ENCODE data around the gene MMP24OS.

MMP24OS gene

GRCh38 chr20:35306931-35307517 lies 29.1 kb upstream of the MMP24OS start:
- DNase-seq (ENCODE audit: low read depth in 2 of 2) = no peak

DNA sequence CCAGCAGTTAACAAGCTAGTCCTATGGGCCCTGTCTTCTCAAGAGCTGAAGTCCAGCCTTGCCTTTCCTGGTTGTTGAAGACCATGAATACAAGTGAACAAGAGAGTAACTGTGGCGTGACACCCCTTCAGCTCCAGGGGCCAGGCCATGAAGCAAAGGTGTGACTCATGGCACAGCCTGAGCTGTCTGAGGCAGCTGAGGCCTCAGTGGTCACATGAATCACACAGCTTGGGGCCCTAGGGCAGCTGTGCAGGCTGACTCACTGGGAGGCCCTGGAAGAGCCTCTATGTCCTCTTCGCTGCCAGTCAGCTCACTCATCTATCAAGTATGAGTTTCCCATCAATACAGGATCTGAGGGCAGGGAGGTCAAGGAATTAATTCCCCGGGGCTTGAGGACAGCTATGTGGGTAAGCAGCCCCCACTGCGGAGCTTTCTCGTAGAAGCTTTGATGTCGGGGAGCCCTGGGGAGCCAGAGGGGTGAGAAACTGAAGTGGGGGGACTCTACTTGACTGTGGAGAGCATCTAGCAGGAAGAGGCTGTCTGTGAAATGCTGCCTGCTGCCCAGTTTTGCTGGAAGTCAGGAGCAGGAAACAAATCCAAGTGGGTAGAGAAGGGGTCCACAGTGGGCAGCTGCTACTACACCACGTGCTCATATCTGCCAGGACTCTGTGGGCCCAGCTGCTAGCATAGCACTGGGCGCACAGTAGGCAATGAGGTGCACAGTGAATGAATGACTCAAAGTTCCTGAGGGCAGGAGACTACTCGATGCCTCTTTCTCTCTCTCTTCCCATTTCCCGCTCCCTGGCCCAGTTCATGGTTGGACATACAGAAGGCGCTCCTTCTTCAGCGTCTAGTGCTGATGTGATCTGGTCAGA lies 28.0 kb upstream of the MMP24OS start:
- DNase-seq (ENCODE audit: low read depth in 2 of 2) = peak; percentile 58 to 78

DNA sequence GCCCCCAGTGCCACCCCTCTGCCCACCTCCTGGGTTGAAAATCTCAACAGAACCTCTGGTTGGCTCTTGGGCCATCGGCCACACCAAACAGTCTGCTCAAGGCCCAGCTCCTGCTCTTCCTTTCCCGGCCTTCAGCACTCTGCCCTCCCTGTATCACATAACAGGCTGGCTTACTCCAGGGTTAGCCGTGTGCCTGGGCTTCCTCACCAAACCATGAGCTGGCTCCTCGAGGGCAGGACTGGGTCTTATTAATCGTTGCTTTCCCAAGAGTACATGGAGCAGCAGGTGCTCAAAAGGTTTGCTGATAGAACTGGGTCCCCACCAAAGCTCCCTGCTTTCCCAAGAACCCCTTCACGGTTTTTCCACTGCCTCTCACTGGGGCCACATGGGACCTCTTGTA lies 27.0 kb upstream of the MMP24OS start:
- DNase-seq (ENCODE audit: low read depth in 2 of 2) = no peak

GRCh38 chr20:35303735-35304491 lies 26.0 kb upstream of the MMP24OS start:
- DNase-seq (ENCODE audit: low read depth in 2 of 2) = peak; percentile 73 to 82

DNA sequence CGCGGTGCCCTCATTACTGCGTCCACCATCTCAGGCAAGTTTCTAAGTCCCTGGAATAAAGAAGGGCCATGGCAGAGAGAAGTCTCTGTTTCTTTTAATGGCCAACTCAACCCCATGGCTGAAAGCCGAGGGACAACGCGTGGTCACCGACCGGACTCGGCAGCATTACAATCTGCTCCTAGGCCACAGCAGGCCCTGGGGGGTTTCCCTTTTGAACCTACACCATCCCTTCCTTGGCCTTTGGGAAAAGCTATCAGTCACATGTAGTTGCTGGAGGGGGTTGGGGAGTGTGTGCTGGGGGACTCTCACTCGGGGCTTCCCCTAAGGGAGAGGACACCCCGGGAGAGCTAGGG lies 25.4 kb upstream of the MMP24OS start:
- no peak for DNase-seq (ENCODE audit: low read depth in 2 of 2)

DNA sequence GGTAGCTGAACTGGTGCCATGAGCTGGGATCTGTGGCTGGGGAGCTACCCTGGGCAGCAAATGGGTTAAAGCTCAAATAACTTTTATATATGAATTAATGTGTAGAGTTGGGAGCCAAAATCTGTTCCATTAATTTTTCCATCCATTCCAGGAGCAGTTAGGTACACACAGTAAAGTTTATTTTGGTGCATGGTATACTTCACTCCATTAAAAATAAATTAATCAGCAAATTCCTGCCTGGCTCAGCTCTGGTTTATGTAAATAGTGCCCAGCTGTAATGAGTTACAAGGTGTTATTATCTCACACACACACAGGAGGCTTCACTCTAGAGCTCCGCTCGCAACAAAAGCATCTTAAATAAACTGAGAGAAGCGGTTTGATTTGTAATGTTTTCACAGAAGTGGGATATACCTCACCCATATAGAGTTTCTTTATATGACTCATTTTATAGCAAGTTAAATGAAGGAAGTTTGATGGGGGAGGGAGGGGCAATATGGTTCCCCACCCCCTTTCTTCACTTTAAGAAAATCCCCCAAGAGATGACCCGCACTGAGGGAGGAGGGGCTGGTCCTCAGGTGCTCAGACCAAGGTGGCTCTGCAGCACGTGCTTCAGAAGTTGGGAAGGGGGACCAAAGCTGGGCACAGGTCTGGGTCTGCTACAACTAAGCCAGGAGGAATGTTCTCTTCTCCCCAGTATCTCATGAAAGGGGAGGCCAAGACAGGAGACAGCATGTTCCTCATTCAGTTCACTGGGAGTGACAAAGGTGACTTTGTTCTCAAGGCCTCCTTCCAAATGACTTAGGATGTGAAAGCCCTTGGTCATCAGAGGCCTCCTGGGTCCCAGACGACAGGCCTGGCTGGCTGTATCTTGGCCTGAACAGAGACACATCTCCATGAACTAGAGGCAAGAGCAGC lies 24.8 kb upstream of the MMP24OS start:
- DNase-seq (ENCODE audit: low read depth in 2 of 2) = no peak

GRCh38 chr20:35301426-35301825 lies 23.5 kb upstream of the MMP24OS start:
- DNase-seq (ENCODE audit: low read depth in 2 of 2) = no peak

- no peak for DNase-seq (ENCODE audit: low read depth in 2 of 2)
These were observed 22.7 kb upstream of the MMP24OS start for GRCh38 chr20:35300469-35301262.

GRCh38 chr20:35299780-35300179 lies 21.9 kb upstream of the MMP24OS start:
- no peak for DNase-seq (ENCODE audit: low read depth in 2 of 2)

DNA sequence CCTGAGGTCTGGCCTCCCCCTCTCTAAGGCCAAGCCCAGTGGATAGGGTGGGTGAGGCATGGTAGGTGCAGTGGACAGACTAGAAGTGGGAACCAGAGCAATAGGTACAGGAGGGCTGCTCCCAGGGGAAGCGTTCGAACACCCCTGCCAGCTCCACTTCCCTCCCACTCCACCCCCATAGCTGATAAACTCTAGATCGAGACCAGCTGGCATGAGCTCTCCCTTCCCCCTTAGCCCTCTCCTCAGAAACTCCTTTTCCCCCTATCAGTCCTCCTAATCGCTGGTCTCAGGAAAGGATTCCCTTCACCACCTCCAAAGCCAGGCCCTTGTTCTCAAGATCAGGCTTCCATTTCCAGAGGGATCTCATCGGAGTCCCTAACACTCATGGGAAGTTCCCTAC lies 20.3 kb upstream of the MMP24OS start:
- DNase-seq (ENCODE audit: low read depth in 2 of 2) = no peak

DNA sequence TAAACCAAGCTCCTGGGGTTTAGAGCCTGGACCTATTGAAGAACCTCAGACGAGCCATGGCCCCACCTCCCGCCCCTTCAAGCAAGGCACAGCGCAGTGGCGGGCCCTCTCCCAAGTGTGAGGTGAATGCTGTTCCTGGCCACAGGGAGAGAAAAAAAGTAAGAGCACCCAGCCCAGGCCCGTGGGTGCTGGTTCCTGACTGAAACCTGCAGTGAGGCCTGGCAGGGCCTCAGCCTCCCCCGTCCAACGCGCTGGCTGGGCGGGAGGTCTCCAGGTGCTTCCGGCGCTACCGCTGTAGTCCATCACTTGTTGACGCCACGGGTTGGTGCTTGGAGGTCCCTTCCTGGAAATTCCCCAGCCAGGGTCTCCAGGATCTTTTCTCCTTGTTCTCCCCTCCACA lies 19.8 kb upstream of the MMP24OS start:
- DNase-seq (ENCODE audit: low read depth in 2 of 2) = no peak

- DNase-seq (ENCODE audit: low read depth in 2 of 2) = no peak
These were observed 19.2 kb upstream of the MMP24OS start for GRCh38 chr20:35297155-35297554.

GRCh38 chr20:35296101-35296554 lies 18.2 kb upstream of the MMP24OS start:
- no peak for DNase-seq (ENCODE audit: low read depth in 2 of 2)

GRCh38 chr20:35295674-35296073 lies 17.8 kb upstream of the MMP24OS start:
- no peak for DNase-seq (ENCODE audit: low read depth in 2 of 2)

- no peak for DNase-seq (ENCODE audit: low read depth in 2 of 2)
These were observed 17.1 kb upstream of the MMP24OS start for GRCh38 chr20:35295058-35295457.

- no peak for DNase-seq (ENCODE audit: low read depth in 2 of 2)
These were observed 16.4 kb upstream of the MMP24OS start for GRCh38 chr20:35294293-35294685.

DNA sequence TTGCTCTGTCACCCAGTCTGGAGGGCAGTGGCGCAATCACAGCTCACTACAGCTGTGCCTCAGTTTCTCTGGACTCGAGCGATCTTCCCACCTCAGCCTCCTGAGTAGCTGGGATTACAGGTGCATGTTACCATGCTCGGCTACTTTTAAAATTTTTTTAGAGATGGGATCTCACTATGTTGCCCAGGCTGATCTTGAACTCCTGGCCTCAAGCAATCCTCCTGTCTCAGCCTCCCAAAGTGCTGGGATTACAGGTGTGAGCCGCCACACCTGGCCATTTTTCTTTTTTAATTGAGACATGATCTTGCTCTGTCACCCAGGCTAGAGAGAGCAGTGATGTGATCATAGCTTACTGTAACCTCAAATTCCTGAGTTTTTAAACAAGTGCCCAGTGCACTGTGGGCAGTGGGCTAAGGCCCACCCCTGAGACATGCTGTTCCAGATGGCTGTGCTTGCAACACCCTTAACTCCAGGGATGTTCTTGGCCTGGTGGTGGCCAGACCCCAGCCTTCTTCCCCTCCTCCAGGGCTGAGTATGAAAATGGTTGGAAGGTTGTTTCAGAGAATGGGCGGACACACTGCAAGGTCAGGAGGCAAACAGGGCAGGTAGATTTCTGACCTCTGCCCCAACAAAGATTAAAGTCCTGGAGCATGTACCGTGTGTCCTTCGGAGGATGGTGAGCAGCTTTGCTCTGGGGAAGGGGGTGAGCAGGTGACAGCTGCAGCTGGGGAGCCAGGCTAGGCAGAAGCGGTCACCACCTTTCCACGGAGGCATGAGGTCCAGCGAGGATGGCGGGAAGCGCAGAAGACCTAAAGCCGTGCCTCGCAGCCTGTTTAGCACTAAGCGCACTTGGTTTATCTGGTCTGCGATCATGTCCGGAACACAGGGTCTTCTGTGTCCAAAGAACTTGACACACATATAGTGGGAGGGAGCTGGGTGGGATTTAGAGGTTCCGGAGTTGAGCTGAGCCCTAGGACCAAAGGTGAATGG lies 15.7 kb upstream of the MMP24OS start:
- DNase-seq (ENCODE audit: low read depth in 2 of 2) = no peak

DNA sequence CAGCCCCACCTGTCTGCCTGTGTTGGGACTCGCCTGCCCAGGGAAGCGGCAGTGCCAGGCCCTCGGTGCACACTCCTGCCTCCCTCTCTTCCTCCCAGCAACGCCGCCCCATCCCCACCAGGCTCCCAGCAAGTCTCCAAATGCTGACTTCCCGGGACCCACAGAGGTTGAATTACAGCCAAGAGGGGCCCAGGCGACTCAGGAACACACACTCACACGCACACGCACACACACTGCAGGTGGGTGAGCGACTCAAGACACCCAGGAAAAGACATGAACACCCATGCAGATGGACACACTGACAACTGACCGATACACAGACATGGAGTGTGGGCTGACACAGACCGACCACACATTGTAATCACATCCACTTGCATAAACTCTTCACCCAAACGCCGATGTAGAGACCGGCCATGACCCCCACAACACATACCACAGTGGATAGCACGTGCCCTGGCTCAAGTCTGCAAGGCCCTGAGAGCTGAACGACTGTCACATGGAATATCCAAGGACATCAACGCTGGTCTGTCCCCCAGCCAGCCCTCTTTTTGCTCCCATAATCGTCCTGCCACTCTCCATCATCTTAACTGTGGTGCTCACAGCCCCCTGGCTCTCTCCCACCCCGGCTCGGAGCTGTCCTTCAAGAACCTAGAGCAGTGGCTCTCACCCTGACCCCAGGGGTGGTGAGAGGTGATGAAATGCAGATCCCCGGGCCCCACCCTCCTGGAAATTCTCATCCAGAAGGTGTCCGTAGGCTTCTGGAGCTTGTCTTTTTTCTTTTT lies 14.8 kb upstream of the MMP24OS start:
- no peak for DNase-seq (ENCODE audit: low read depth in 2 of 2)
